HG03565 (cell line): Measurements from ENCODE around the gene SDF4.
"Not testable (repeated sequence)": the region's sequence is repeated elsewhere in the genome, so short reads cannot be mapped to it uniquely, and the experiment has no call there.

Experiments
- ATAC-seq: cut with Tn5 transposase; IDR thresholded peaks from one replicate; pipeline ENCODE4 v1.9.1; 2021; ENCODE audit warnings: mild to moderate bottlenecking, moderate library complexity; ENCODE audit not compliant: unreplicated experiment

The SDF4 gene

DNA sequence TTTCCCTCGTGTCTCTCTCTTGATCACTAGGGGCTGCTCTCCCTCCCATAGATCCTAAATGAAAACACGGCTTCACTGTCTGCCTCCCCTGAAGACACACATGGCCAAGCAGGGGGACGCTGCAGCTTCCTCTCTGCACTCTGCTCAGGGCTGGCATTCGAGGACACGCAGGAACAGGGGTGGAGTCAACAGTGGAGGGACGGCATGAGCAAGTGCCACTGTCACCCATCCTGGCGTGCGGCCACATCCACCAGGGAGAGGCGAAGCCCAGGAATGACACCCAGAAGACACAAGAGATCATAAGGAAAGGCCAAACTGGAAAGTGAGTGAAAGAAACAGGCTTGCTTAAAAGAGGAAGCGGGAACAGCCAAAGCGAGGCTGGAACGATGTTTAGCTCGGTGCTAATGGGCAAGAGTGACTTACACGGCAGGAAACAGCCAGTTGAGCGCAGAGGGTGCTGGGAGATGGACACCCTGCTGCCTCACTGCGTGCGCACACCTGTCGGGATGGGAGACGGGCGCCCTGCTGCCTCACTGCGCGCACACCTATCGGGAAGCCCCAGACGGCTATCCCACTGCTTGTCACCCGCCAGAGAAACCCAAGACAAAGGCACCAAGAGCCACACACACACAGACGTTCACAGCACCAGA is 28.3 kb upstream of the SDF4 start:
- ATAC-seq: no peak

DNA sequence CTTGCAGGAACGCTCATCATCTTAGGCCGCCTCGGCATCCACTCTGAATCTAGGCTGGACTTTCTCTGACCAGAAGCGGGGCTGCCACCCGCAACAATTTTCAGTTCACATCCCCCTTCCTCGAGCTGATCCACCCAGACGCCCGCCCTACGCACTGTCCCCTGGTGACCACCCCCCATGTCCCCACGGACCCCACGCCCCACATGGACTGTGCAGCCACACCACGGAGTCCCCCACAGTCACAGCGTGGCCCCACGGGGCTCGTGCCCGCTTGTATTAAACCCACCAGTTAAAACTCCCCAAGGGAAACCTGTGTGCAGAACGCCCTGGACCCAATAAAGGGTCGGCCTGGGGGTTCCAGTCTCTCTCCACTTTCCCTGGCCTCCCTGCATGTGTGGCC is 27.7 kb upstream of the SDF4 start:
- no peak for ATAC-seq

DNA sequence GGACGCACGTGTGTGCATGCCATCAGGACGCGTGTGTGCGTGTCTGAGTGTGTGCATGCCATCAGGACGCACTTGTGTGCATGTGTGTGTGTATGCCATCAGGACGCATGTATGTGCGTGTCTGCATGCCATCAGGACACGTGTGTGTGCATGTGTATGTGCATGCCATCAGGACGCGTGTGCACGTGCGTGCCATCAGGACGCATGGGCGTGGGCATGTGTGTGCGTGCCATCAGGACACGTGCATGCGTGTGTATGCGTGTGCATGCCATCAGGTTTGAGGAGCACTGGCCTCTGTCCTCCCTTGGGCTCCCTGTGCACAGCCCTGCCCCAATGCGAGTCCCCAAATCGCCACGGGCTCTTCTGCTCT is 27.3 kb upstream of the SDF4 start:
- ATAC-seq: no peak

DNA sequence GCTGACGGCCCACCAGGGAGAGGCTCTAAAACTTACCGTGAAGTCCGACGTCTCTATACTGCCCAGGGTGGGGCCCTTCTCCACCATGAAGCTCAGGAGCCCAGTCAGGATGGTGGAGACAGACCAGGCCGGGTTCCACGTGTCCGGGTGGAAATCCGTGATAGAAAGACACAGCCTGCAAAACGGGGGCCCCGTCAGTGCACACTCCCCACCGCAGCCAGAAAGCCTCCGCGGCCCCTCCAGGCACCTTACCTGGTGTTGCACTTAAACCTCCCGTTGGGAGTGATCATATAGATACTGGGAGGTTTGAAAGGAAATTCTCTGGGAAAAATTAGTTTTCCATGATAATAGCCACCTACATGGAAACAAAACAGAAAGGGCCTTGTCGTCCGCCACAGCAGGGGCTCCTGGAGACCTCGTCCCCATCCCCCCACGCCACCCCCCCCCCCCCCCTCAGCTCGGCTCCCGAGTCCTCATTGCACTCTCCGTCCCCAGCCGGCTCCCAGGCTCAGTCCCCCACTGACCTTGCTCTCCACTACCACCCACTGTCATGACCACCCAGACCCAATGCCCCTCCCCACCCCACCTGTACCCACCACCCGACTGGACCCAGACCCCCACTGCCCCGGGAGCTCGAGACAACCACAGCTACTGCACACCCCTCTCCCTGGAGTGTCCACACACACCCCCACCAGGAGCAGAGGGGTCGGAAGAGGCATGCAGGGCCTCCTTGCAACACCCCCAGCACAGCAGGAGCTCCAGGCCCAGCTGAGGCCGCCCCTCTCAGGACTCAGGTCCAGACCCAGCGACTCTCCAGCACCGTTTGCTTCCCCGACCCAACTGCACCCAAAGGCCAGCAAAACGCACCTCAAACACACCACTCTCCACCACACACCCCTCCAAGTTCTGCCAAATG is 25.4 kb upstream of the SDF4 start:
- ATAC-seq: no peak

DNA sequence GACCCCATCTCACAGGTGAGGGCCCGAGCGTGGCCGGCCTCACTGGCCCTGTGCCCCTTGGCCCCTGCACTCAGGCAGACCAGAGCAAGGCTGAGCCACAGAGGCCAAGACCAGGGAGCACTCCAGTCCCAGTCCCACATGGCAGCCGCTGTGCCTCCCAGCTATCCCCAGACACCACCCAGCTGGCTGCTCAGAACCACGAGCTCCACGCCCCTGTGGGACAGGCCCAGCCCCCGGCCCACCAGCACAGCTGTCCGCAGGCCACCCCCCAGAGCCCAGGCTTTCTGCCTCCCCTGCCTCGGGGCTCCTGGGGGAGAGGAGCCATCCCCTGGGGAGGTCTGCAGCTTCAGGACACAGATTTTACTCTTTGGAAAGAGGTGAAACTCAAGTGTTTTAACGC is 23.8 kb upstream of the SDF4 start:
- ATAC-seq: no peak

DNA sequence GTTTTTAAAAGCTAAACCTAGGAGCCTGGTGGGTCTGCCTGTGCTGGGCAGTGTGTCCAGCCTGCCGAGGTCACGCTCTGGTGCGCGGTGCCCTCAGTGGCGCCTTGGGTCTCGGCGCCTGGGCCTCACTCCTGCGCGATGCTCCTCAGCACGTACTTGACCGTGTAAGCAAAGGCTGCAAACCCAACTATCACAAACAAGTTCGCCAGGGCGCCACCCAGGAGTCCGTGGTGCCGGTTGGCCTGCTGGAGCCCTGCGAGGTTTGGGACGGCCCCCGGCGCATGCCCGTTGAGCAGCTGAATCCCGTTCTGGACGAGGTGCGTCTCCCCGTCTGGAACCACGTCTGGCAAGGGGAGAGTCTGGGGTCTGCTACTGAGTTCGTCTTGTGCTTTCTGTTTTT is 23.3 kb upstream of the SDF4 start:
- no peak for ATAC-seq

DNA sequence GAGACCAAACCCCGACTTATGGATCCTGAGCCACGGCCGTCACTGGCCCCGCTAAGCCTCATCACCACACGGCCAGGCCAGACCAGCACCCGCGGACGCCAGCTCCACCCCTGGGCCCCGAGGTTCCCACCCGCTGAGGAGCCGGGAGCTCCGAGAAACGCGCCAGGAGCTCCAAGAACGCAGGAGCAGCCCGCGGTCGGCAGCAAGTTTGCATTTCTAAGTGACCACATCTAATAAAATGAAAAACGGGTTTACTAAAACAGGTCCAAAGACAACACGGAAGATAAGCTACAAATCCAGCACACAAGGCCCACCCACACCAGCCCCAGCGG is 22.8 kb upstream of the SDF4 start:
- ATAC-seq: no peak

DNA sequence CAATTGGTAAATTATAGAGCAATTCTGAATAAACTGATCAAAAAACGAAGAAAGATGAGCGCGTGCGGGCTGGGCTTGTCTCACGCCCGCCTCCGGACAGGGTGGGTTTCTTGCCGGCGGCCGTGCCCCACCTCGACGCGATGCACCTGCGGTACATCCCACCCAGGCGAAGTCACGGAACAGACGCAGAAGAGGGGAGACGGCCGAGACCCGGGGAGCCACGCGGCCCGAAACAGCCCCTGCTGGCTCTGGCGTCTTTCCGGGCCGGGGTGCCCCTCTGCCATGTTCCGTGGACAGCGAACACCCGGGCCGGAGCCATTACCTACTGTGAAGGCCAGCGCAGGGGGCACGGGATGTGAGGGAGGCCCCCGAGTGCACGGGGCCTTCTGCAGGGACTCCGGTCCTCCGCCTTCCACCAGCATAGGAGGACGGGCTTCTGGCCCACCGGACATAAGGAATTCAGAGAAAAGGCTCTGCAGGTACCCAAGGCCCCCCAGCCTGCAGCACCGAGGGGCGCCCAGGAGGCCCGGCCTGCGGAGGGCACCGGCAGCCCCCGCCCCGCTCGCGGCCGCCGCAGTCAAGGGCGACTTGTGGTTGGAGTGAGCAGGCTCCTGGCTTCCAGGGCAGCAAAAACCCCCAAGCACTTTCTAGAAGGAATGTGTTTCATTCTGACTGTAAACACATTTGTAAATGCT is 22.3 kb upstream of the SDF4 start:
- ATAC-seq: no peak

DNA sequence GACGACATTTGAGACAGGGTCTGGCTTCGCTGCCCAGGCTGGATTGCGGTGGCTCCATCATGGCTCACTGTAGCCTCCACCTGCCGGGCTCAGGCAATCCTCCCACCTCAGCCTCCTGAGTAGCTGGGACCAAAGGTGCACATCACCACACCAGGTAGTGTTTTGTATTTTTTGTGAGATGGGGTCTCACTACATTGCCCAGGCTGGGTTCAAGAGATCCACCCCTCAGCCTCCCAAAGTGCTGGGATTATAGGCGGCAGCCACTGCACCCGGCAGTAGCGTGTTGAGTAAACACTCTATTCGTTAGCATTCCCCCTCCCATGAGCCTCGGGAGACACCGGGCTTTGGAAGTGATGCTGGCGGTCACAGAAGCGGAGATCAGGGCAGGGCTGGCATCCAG is 21.5 kb upstream of the SDF4 start:
- ATAC-seq: no peak

DNA sequence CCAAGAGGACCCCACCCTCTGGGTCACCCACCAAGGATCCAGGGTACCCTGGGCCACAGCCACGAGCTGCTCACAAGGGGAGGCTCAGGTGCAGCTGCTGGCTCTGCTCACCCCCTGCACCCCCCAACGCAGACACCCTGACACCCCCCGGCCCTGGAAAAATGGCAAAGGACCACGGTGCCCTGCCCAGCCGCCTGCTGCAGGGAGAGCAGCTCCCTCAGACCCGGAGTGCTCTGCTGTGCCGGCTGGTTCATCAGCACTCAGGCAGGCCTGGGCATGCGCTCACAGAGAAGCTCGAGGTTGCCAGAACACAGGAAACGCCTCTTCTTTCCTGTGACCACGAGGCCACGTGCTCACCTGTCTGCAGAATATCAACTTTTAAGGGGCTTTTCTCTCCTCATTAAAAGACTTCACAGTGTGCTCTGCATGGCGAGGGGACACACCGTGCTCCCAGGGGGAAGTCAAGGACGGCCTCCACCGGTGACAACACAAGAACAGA is 19.0 kb upstream of the SDF4 start:
- peak; percentile 62 for ATAC-seq

DNA sequence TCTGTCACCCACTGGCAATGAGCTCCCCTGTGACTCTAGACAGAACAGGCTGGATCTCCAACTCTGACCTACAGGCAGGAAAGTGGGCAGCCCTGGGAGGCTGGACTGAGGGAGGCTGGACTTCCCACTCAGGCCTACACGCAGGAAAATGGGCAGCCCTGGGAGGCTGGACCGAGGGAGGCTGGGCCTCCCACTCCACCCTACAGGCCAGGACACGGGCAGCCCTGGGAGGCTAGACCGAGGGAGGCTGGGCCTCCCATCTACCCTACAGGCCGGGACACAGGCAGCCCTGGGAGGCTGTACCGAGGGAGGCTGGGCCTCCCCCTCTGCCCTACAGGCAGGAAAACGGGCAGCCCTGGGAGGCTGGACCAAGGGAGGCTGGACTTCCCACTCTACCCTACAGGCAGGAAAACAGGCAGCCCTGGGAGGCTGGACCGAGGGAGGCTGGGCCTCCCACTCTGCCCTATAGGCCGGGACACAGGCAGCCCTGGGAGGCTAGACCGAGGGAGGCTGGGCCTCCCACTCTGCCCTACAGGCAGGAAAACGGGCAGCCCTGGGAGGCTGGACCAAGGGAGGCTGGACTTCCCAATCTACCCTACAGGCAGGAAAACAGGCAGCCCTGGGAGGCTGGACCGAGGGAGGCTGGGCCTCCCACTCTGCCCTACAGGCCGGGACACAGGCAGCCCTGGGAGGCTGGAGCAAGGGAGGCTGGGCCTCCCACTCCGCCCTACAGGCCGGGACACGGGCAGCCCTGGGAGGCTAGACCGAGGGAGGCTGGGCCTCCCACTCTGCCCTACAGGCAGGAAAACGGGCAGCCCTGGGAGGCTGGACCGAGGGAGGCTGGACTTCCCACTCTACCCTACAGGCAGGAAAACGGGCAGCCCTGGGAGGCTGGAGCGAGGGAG is 16.5 kb upstream of the SDF4 start:
- not testable (repeated sequence) for ATAC-seq

DNA sequence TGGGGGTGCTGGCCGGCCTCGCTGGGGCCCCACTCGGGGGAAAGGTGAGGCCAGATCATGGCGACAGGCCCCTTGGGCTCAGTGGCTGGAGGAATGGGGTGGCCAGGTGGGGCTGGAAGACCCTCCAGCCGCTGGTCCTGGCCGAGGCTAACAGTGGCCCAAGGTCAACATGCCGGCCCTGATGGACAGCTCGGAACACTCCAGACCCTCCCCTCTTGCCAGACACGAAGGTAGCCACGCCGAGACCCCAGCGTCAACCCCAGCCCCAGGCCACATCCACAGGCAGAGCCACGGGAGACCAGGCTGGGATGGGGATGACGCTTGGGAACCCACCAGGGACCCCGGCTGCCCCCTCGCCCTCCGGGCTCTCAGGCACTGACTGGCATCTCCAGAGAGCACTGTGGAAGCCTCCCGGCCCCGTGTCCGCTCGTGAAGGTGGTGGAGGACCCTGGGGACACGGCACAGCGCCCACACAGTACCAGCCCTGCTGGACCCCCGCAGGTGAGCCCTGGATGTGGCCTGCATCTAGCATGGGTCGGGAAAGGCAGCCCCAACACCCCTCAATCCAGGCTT is 15.6 kb upstream of the SDF4 start:
- no peak for ATAC-seq

DNA sequence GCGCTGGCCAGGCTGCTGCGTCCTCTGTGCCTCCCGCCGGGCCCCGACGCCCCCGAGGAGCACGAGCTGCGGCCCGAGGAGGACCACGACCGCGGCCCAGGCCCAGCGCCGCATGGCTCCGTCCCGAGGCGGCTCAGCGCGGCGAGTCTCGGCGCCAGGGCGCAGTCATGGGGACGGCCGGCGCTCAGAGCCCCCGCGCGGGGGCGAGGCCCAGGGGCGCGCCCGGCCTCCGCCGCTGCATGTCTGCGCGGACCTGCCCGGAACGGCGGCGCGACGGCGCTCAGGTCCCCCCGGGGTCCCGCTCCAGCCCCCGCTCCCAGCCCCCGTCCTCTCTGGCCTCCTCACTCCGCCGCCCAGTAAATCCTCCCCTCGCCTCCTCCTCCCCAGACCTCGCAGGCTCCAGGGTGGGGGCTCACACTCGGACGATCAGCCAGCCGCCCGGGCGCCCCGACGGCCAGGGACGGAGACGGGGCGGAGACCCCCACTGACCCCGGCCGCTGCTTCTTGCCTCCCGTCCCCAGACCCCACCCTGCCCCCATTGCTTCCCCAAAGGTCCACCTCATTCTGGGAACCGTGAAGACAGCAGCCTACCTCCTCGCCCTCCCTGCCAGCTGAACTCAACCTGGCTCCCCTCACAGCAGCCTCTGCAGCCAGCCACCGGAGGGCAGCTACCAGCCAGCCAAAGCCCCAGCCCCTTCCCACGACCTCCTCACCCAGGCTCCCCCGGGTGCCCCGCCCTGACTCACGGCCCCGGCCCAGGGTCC is 15.0 kb upstream of the SDF4 start, which contains the start of gene C1QTNF12:
Gene C1QTNF12 (minus strand): TSS at position 146 of the 764 bp plus-strand sequence. CDS start 32 bp downstream, at position 114.
- no peak for ATAC-seq

DNA sequence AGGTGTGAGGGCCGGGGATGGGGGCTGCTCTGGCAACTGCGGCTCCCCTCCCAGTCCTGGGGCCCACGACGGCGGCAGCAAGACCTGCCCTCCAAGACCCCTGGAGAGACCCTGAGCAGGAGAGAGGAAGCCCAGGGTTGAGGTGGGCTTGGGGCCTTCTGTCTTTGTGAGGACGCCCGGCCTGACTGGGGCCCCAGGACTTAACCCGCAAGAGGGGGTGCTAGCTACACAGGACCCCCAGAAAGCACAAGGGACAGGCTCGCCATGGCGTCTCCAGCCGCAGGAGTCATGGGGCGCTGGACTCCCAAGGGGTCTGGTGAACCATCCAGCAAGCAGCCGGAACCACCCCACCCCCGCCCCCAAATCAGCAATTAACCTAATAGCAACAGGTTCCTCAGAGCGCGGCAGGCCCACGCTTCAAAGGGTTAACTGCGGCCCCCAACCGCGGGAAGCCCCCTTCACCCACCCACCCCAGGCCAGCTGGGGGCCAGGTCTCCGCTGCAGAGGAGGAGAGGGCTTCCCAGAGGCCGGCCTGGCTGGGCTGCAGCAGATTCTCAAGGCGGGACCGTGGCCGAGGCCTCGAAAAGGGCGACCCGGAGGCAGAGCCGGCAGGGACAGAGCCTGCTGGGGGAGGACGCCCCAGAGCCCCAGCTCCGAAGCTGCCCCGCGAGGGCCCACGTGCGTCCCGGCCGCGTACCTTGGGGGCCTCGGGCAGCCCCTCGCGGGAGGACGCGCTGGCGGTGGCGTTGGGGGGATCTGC is 14.2 kb upstream of the SDF4 start:
- ATAC-seq: no peak

DNA sequence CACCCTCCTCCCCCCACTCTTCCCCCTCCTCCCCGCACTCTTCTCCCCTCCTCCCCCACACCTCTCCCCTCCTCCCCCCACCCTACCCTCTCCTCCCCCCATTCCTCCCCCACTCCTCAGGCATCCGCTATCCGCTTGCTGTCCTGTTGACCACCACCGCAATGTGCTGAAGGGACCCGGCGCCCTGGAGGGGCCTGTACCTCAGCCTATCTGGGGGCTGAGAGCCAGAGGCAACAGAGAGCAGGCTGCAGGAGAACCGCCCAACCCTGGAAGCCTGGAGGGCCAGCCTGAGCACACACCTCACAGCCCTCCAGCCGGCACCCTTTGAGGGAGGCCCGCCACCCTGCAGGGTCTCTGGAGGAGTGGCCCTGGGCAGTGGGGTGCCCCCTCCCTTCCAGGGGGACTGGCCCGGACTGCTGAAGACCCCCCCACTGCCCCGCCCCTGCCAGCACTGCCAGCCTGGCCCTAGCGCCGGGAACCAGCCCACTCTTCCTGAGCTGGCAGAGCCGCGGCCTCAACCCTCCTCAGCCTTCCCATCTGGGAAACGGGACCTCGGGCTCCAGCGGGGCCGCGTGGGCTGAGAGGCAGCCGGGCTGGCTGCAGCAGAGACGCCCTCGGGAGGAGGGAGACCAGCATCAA is 13.5 kb upstream of the SDF4 start:
- ATAC-seq: no peak

DNA sequence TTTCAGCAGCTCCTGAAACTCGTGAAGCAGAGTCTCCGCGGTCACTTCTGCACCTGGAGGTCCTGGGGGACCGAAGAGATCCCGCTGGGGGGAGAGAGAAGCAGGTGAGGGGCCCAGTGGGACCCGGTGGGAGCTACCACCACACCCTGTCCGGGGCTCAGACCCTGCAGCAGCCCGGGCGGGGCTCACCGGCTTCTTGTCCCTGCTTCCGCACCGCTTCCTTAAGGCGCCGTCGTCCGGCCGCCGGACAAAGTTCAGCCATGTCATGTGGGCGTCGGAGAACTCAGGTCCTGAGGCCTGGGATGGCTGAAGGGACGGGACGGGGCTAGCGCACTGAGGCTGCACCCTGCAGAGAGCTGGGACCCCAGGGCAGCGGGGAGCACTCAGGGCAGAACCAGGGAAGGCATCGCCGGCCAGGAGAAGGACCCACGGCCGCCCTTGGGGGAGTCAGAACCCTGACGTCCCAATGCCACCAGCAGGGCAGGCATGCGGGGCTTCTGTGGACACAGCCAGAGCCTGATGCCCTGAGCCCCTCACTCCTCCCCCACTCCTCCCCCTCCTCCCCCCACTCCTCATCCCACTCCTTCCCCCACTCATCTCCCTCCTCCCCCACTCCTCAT is 12.5 kb upstream of the SDF4 start:
- ATAC-seq: no peak

DNA sequence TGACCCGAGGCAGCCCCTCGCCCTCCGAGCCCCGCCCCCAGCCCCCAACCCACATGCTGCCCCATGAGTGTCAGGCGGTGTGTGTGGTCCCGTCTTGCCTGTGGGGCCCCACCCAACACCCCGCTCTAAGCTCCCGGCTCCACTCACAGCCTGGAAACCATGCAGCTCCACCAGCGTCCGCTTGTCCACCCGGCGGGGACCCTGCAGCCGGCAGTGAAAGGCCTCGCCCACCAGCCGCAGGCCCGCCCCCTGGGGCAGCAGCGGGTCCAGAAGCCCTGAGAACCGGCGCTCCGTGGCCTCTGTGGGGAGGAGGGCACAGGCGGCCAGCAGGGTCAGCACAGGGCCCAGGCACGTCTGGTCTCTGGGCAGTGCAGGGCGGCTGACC is 12.0 kb upstream of the SDF4 start:
- ATAC-seq: no peak

DNA sequence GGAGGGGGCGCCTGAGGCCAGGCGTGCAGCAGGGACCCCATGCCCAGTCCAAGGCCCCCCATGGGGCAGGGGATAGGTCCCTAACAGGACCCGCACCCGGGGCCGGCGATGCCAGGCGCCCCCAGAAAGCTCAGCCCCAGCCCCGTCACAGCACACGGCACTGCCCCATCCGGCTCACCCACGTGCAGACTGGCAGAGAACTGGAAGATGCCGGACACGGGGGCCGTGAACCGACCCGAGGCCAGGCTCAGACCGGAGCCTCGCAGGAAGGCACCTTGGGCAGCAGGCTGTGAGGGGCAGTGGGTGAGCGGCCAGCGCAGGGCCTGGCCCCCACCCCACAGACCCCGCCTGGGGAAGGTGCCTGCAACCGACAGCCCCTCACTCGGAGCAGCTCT is 11.5 kb upstream of the SDF4 start:
- ATAC-seq: no peak
